GM19395 (cell line): ENCODE measurements around the gene MGAT5.
A peak's percentile ranks its signal among the peaks of the same experiment; 100 is the strongest.

Source experiments
- ATAC-seq: cut with Tn5 transposase; IDR thresholded peaks from one replicate; pipeline ENCODE4 v1.9.1; 2021; ENCODE audit warnings: mild to moderate bottlenecking, moderate library complexity; ENCODE audit not compliant: unreplicated experiment

The MGAT5 gene

GRCh38 chr2:134253117-134253704, 661 bp upstream of the MGAT5 start:
- ATAC-seq = peak; percentile 69

GRCh38 chr2:134254824-134255223, 952 bp downstream of the MGAT5 start:
- no peak for ATAC-seq

- ATAC-seq = no peak
Measured at GRCh38 chr2:134256956-134257355, 3.1 kb downstream of the MGAT5 start.

DNA sequence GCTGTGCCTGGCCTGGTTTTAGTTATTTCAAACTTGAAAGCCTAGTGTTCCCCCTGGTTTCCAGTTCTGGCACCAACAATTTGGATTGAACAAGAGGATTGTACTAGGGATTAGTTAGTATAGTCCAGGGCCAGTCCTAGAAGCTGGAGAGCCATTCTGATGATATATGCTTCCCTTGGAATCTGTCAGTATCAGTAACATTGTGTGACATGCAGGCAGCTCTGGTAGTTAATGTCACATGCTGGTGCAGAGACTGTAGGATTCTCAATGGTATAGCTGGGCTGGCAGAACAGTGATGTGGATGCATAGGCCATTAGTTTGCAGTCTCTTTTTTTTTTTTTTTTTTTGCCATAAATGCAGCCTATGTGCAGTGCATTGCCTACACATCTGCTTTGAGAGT, 3.6 kb downstream of the MGAT5 start:
- no peak for ATAC-seq

- no peak for ATAC-seq
Measured at GRCh38 chr2:134257965-134258683, 4.3 kb downstream of the MGAT5 start.

GRCh38 chr2:134258684-134259388, 5.0 kb downstream of the MGAT5 start:
- ATAC-seq = peak; percentile 35

DNA sequence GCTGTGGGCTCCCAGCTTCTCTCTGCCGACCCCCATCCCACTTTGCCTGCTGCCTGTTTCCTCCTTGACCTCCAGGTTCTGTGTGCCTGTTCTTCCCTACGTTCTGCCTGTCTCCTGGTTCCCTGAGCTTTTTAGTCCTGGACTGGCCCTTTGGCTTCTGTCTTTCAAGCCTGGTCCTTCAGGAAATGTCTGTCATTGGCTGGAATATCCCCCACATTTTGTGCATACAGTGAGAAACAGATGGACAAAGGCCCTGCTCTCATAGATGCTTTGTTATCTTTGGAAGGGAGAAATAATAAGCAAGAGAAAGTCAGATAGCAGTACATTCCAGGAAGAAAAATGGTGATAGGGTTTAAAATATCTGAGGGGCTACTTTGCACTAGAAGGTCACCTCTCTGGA, 5.7 kb downstream of the MGAT5 start:
- no peak for ATAC-seq

DNA sequence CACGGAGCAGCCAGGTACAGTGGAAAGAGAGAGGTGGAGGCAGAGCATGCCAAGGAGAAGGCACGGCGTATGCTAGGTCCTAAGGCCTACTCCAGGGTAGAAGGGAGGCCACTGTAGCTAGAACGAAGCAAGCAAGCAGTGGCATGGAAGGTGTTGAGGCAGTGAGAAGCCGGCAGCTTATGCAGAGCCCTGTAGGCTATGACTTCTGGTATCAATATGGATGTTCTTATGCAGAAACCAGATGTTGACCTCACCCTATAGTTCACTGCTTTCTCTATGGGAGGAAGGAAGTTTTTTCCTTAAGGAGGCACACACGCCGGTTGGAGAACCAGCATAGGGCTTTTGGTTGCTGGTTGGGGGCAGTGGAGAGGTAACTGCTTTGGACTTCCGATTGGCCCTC, 6.1 kb downstream of the MGAT5 start:
- no peak for ATAC-seq

DNA sequence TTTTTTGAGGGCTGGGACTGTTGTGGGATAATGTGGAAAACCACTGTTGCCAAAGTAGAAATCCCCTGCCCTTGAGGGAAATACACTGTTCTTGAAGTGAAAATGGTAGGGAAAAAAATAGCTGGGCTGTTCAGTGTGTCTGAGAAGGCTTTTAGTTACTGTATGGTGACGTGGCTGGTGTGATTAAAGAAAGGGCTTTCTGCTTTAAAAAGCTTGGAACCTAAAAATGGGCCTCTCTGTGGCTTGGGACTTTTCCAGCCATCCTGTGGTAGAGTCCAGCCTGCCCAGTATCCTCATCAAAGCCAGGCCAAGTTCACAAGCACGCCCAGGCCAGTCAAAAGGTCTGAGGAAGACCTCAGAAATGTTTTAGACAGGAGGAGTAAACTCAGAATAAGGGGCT, 6.8 kb downstream of the MGAT5 start:
- ATAC-seq = no peak

- ATAC-seq = peak; percentile 74
Measured at GRCh38 chr2:134261398-134262131, 7.7 kb downstream of the MGAT5 start.

GRCh38 chr2:134262684-134263083, 8.8 kb downstream of the MGAT5 start:
- ATAC-seq = peak; percentile 49

- ATAC-seq = no peak
Measured at GRCh38 chr2:134268265-134268664, 14.4 kb downstream of the MGAT5 start.

DNA sequence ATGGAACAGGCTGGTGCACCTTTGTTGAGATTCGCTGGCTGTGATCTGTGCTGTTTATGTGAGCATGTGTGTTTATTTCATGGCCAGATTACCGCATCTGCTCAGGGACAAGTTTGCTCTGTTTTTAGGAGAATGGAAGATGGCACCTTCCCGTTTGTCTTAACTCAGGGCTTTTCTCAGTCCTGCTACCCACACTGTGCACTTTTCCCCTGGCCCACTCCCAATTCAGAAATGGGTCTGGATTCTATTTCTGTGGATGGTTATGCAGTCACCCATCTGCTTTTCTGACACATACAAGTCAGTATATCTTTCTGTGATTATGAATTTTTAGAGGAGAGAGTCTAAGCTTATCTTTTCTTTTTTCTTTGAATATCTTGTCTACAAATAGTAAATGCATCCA, 15.4 kb downstream of the MGAT5 start:
- no peak for ATAC-seq

DNA sequence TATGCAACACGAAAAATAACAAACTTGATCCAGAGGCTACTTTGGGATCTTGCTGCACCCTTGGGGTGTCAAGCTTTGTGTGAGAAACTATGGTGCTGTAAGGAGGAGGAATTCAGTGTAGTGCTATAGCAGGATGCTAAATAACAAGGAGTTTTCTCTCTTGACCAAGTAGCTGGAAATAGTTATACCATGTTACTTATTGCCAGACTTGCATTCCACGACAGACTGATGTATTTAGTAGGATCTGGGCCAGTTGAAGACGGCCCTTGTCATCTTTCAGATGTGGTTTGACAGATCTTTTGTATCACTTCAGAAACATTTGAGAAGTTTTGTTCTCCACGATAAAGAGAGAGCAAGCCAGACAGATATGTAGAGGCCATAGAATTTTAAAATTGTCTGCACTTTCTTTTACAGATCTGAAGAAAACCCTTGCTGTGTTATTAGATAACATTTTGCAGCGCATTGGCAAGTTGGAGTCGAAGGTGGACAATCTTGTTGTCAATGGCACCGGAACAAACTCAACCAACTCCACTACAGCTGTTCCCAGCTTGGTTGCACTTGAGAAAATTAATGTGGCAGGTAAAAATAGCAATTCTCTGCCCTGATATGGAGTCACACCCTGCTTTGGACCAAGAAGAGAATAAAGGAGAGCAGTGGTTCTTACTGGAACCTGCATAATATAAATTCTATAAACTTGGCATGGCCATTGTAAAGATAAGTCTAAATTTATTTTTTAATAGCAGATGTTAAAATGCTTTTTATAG, 16.3 kb downstream of the MGAT5 start:
- ATAC-seq = no peak

DNA sequence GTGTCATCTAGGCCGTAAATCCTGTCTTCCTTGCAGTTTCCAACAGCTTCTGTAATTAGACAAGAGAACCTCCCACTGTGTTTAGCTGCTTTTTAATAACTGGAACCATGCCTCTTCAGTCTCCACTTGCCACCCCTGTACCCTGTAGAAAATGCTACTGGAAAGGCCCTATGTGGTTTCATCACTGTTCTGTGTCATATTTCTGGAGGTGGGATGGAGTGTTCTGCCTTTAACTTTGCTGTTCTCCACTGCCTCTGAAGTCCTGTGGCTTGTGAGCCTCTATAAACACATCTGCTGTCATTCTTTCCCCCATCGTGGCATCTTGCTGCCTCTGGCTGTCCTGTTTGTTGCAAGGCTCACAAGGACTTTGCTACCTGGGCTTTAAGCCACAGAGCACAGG, 17.9 kb downstream of the MGAT5 start:
- no peak for ATAC-seq

DNA sequence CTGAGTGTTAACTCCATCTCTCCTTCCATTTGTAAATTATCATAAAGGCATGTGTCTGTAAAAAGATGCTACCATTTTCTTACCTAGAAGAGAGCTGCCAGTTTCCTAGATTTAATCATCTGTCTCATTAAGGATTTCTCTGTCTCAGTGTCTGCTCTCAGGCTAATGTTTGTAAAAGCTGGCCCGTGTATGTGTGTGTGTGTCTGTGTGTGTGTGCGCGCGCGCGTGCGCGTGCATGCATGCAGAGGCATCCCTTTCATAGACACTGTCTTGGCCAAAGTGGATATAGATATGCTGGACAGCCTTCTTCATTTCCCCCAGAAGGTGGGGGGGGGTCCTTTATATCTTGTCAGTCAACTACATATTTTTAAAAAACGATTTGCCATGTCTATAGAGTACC, 18.9 kb downstream of the MGAT5 start:
- no peak for ATAC-seq

GRCh38 chr2:134273256-134273983, 19.5 kb downstream of the MGAT5 start:
- no peak for ATAC-seq

DNA sequence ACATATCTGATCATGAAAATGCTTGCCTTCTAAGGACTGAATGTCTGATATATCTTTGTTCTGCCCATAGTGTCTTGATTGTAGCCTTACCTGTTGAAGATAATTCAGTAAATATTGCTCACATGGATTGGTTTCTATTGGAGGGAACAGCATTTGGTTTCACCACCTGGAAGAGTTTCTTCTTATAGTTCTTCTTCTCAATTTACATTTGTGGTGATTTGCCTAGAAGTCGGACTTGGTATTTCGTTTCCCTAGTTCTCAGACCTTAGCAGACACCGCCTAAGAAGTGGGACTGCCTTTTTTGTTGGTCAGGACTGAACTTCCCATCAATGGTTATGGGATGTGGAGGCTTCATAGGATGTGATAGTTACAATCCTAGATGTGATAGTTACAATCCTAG, 20.2 kb downstream of the MGAT5 start:
- ATAC-seq = no peak

DNA sequence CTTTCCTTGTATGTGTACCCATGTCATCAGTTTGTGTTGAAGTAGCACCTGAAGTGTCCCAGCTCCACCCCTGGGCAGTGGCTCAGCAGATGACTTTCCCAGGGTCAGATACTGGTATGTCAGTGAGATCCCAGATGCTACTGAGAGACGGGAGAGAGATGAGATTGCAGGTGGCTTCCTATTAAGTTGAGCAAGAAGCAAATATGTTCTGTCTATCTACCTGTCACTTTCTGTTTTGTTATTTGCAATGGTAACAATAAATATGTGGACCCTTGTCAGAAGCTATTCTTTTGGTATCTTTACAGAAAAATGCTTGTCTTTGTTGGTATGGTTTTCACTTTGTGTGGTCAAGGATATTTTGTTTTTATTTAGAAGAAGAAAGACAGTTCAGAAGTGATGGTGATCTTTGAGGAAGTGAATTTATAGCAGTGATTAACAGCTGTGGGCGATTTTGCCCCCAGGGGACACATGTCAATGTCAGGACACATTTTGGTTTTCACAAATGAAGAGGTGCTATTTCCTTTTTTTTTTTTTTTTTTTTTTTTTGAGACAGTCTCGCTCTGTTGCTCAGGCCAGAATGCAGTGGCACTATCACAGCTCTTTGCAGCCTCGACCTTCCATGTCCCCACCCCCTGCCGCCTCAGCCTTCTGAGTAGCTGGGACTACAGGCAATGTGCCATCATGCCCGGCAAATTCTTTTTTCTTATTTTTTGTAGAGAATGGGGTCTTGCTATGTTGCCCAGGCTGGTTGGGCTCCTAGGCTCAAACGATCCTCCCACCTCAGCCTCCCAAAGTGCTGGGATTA, 21.4 kb downstream of the MGAT5 start:
- peak; percentile 77 for ATAC-seq
